HepG2 (cell line): ENCODE measurements around the gene BCDIN3D. TPM values are rescaled to one million over a fixed set of nuclear protein-coding genes. Genes with fewer than 3 reads are reported as not detected.

Experiments used
- ATAC-seq: fragments of 200-7000 bp; cut with Tn5 transposase; 3 replicates; pipeline ENCODE4 v1.9.1; 2020; ENCODE audit warnings: mild to moderate bottlenecking, moderate library complexity
- BruUV-seq: library from RNA; stranded (reverse); fragments of 400-500 nt; replicated peaks from 2 replicates; lab custom pipeline; 2021; lab: Mats Ljungman, UMichigan
- CTCF ChIA-PET: fragments of 300-600 bp; formaldehyde crosslinking; extraction: SDS; loops from one replicate; lab custom pipeline; 2021; ENCODE audit warnings: low total read pairs, inconsistent platforms, low intra/inter-chr PET ratio; lab: Yijun Ruan, JAX
- POLR2A ChIA-PET: fragments of 350-600 bp; sonication (Branson Sonifier 250); formaldehyde crosslinking; loops from one replicate; lab custom pipeline; 2020; ENCODE audit warnings: antibody characterized with exemption, inconsistent platforms; lab: Yijun Ruan, JAX
- DNase-seq: peaks from one replicate; pipeline ENCODE4 v3.0.0-alpha.2; 2015; ENCODE audit warnings: low spot score
- FAIRE-seq: peaks from 3 replicates; lab custom pipeline; 2011; peaks lifted over from hg19 to GRCh38; lab: Jason Lieb, UNC
- H2AFZ ChIP-seq: one replicate; pipeline ENCODE4 v1.6.1; 2011; ENCODE audit warnings: low read length, inconsistent platforms
- H3K27ac ChIP-seq: fragments of 300-600 bp; 3 replicates; pipeline ENCODE4 v1.8.0; 2011; ENCODE audit warnings: mixed run types, mild to moderate bottlenecking, mixed read lengths, low read length, inconsistent platforms; ENCODE audit not compliant: insufficient read depth; ENCODE audit errors: extremely low read length
- H3K27me3 ChIP-seq, 2 experiments: fragments of 200-600 bp in 1 of 2; 2 replicates in 1 of 2; 3 replicates in 1 of 2; pipeline versions ENCODE4 v1.6.0 to v1.8.0; 2011; ENCODE audit warnings: low read length in 2 of 2, mild to moderate bottlenecking in 2 of 2, moderate library complexity in 2 of 2, inconsistent platforms in 1 of 2; ENCODE audit not compliant: insufficient read depth in 2 of 2, control insufficient read depth in 1 of 2
- H3K36me3 ChIP-seq, 2 experiments: fragments of 200-600 bp in 1 of 2; replicated peaks in 1 of 2; 2 replicates in 1 of 2; 3 replicates in 1 of 2; pipeline versions ENCODE4 v1.5.1 to v1.8.0; 2011; ENCODE audit warnings: low read length in 2 of 2, inconsistent platforms in 1 of 2; ENCODE audit not compliant: insufficient read depth in 2 of 2, control insufficient read depth in 1 of 2
- H3K4me1 ChIP-seq: 2 replicates; pipeline ENCODE4 v1.5.1; 2012; ENCODE audit warnings: low read length, inconsistent platforms; ENCODE audit not compliant: insufficient read depth
- H3K4me2 ChIP-seq: 2 replicates; pipeline ENCODE4 v1.6.0; 2011; ENCODE audit warnings: low read depth, low read length, inconsistent platforms
- H3K4me3 ChIP-seq, 3 experiments: fragments of 200-600 bp in 1 of 3; sonication (generic), shearing (Covaris generic) in 1 of 3; replicated peaks in 1 of 3; 2 replicates each; pipeline ENCODE4 v1.5.1; 2011 to 2016; ENCODE audit warnings: low read length in 3 of 3, inconsistent platforms in 2 of 3, low read depth in 2 of 3, mild to moderate bottlenecking in 2 of 3, control low read depth in 1 of 3, mixed read lengths in 1 of 3; ENCODE audit not compliant: insufficient read depth in 1 of 3
- H3K79me2 ChIP-seq: one replicate; pipeline ENCODE4 v1.6.1; 2011; ENCODE audit warnings: low read length, inconsistent platforms; ENCODE audit not compliant: insufficient read depth
- H3K9ac ChIP-seq: 2 replicates; pipeline ENCODE4 v1.6.0; 2011; ENCODE audit warnings: mild to moderate bottlenecking, low read depth, low read length, inconsistent platforms; ENCODE audit not compliant: insufficient read depth
- H3K9me3 ChIP-seq: 2 replicates; pipeline ENCODE4 v1.5.1; 2012; ENCODE audit warnings: mild to moderate bottlenecking, low read length
- H4K20me1 ChIP-seq: 2 replicates; pipeline ENCODE4 v1.6.0; 2011; ENCODE audit warnings: inconsistent platforms, mild to moderate bottlenecking, low read length, moderate library complexity; ENCODE audit not compliant: insufficient read depth
- ATM ChIP-seq: fragments of 450-650 bp; IDR thresholded peaks from 2 replicates; pipeline ENCODE4 v1.7.1; 2017; ENCODE audit warnings: mild to moderate bottlenecking, borderline replicate concordance
- ELK4 ChIP-seq: sonication (generic); formaldehyde crosslinking; IDR thresholded peaks from 2 replicates; pipeline ENCODE4 v1.9.0; 2021; ENCODE audit warnings: missing genetic modification reagents, borderline replicate concordance
- GTF2F1 ChIP-seq: fragments of 150-350 bp; IDR thresholded peaks from 2 replicates; pipeline ENCODE4 v1.6.1; 2014; ENCODE audit warnings: low read length
- HNF4A ChIP-seq: sonication (generic); formaldehyde crosslinking; IDR thresholded peaks from 2 replicates; pipeline ENCODE4 v1.4.0; 2020; ENCODE audit warnings: missing genetic modification reagents
- MIXL1 ChIP-seq: IDR thresholded peaks from 2 replicates; pipeline ENCODE4 v1.6.1; 2016
- PAXIP1 ChIP-seq: sonication (generic); formaldehyde crosslinking; conservative IDR thresholded peaks from 2 replicates; pipeline ENCODE4 v1.4.0; 2020; ENCODE audit warnings: mild to moderate bottlenecking, missing genetic modification reagents, moderate library complexity
- PBX2 ChIP-seq: IDR thresholded peaks from 2 replicates; pipeline ENCODE4 v1.6.1; 2016; ENCODE audit warnings: control low read depth
- TIGD3 ChIP-seq: sonication (generic); formaldehyde crosslinking; IDR thresholded peaks from 2 replicates; pipeline ENCODE4 v1.5.1; 2020; ENCODE audit warnings: mild to moderate bottlenecking, missing genetic modification reagents, borderline replicate concordance
- U2AF2 ChIP-seq: fragments of 200-400 bp; formaldehyde crosslinking; IDR thresholded peaks from 2 replicates; pipeline ENCODE4 v1.6.1; 2017; ENCODE audit warnings: low read depth, mild to moderate bottlenecking, low read length
- ZNF24 ChIP-seq: fragments of 450-650 bp; IDR thresholded peaks from 2 replicates; pipeline ENCODE4 v1.6.1; 2017; ENCODE audit warnings: antibody characterized with exemption, mild to moderate bottlenecking
- ZNF329 ChIP-seq: sonication (generic); formaldehyde crosslinking; IDR thresholded peaks from 2 replicates; pipeline ENCODE4 v1.9.0; 2021; ENCODE audit warnings: low read depth, mild to moderate bottlenecking, missing genetic modification reagents
- ZNF772 ChIP-seq: sonication (generic); formaldehyde crosslinking; IDR thresholded peaks from 2 replicates; pipeline ENCODE4 v1.5.0; 2020; ENCODE audit warnings: mild to moderate bottlenecking, missing genetic modification reagents
- WGBS: methylation state at CpG from one replicate; pipeline ENCODE4 v1.1.6; 2017; ENCODE audit warnings: low lambda C conversion rate; 5-methylcytosine and 5-hydroxymethylcytosine counted together
- in situ Hi-C: cut with HindIII; loops from 2 replicates; pipeline ENCODE4 v1.10.0; 2017; ENCODE audit warnings: low pct_unique_long_range_greater_than_20kb; ENCODE audit not compliant: extremely low pct_ligation_motif_present
- intact Hi-C: fragments of 100-400 bp; cut with micrococcal nuclease; formaldehyde crosslinking; loops from one replicate; pipeline ENCODE4 v1.10.0; 2022; ENCODE audit not compliant: unreplicated experiment
- polyA plus RNA-seq, 8 experiments: library from polyadenylated mRNA; depleted of rRNA in 3 of 8; stranded (reverse) in 7 of 8; unstranded in 1 of 8; fragments of >200 nt; fragmentation: Illumina TruSeq in 4 of 8; extraction: Trizol in 4 of 8; gene quantifications; 2 replicates each; pipeline versions ENCODE4 v1.2.1 to v1.2.3, GENCODE V29; 2011 to 2016; ENCODE audit warnings: low read depth in 4 of 8, missing spikeins in 1 of 8, mixed read lengths in 1 of 8; ENCODE audit not compliant: insufficient read depth in 1 of 8
- total RNA-seq, 5 experiments: library from RNA; depleted of rRNA; stranded (reverse); fragments of >200 nt; fragmentation: Illumina TruSeq; extraction: Trizol; gene quantifications; 2 replicates each; pipeline ENCODE4 v1.2.3, GENCODE V29; 2016; ENCODE audit warnings: low read depth in 1 of 5

Gene BCDIN3D
- total and polyA plus RNA-seq, 2 of the 13 experiments (the other 11 are each of a cell fraction or from before 2014, with no cell fraction given): 2.2 to 2.5 TPM

GRCh38 chr12:49823951-49824350, 19.0 kb downstream of the BCDIN3D start:
- no TSS peak for BruUV-seq
- Histone ChIP-seq H3K4me2 (no peak overlapping the region), H3K4me3 (no peak overlapping the region), H3K36me3 (peaks cover 0 to 4% of the 10 kb centered on the region in 2 experiments; a peak in 1 of 5 replicates), H3K9ac (no peak overlapping the region), H3K27ac (no peak overlapping the region)
- ATAC-seq: no peak
- POLR2A ChIA-PET: no interaction called here
- no peak for TF ChIP-seq GTF2F1
- no peak for TF ChIP-seq ELK4 (CRISPR knock-in tag)
- TF ChIP-seq, all 625 proteins: peak for 0
- intact Hi-C loops: no loop called here
- CTCF ChIA-PET: no interaction called here
- Histone ChIP-seq H3K27me3 (no peaks in the 10 kb centered on the region; a peak in 1 of 5 replicates), H3K9me3 (no peaks in the 10 kb centered on the region), H2AFZ (no peak overlapping the region), H3K4me1 (peaks cover 58% of the 10 kb centered on the region), H3K79me2 (peaks cover 30% of the 10 kb centered on the region), H4K20me1 (peaks cover 16% of the 10 kb centered on the region)
- WGBS: 95% methylated on average over 6 of the region's 6 CpGs
- in situ Hi-C loops: no loop called here
- no peak for FAIRE-seq
- no peak for DNase-seq

- CTCF ChIA-PET: no interaction called here
- no peaks in the 10 kb centered on the region; a peak in 1 of 5 replicates for H3K27me3 ChIP-seq
- no peak for ATAC-seq
- H3K4me1 ChIP-seq: peaks cover 54% of the 10 kb centered on the region
- peaks cover 0 to 4% of the 10 kb centered on the region in 2 experiments; a peak in 1 of 5 replicates for H3K36me3 ChIP-seq
- H2AFZ ChIP-seq: no peak overlapping the region
- H3K4me3 ChIP-seq: no peak overlapping the region
- peaks cover 34% of the 10 kb centered on the region for H3K79me2 ChIP-seq
- peak; percentile 29; the same call in 1 of the 2 replicates for TF ChIP-seq PAXIP1 (CRISPR knock-in tag)
- TF ChIP-seq MIXL1: no peak
- no peak for TF ChIP-seq ZNF772 (CRISPR knock-in tag)
- peak; percentile 52; the same call in 1 of the 2 replicates for TF ChIP-seq PBX2 (CRISPR knock-in tag)
- TF ChIP-seq HNF4A (CRISPR knock-in tag): 0 out of 2 replicates have a peak, but pooled peaks have one; percentile 11
- no peak for TF ChIP-seq ZNF329 (CRISPR knock-in tag)
- no peak for TF ChIP-seq ZNF24
- no peak for TF ChIP-seq TIGD3 (CRISPR knock-in tag)
- no peak for TF ChIP-seq U2AF2
- no peak for TF ChIP-seq ATM
- H3K4me2 ChIP-seq: peak overlapping the region; percentile 5; the same call in 1 of the 2 replicates
- H3K9ac ChIP-seq: no peak overlapping the region
- FAIRE-seq: no peak
- in situ Hi-C loops (no loop called here), intact Hi-C loops (no loop called here)
- DNase-seq: no peak
- WGBS: 40% methylated on average over 1 of the region's 1 CpG
- POLR2A ChIA-PET: no interaction called here
- H3K27ac ChIP-seq: no peak overlapping the region
- no peaks in the 10 kb centered on the region for H3K9me3 ChIP-seq
- H4K20me1 ChIP-seq: peaks cover 16% of the 10 kb centered on the region
- BruUV-seq: no TSS peak
These were observed 19.6 kb downstream of the BCDIN3D start for GRCh38 chr12:49823350-49823749.
